Subcutaneous adipose tissue (tissue), 4 donors: ENCODE data around the gene PRRC2C. TPM values are rescaled to one million over a fixed set of nuclear protein-coding genes. Genes with fewer than 3 reads are reported as not detected.

Source experiments
- CTCF ChIP-seq: fragments of 450-650 bp; IDR thresholded peaks from one replicate; pipeline ENCODE4 v1.5.1; 2016; ENCODE audit warnings: low read depth, mild to moderate bottlenecking, control low read depth, antibody characterized with exemption, moderate library complexity
- total RNA-seq, 4 donors: library from RNA; depleted of rRNA; stranded (reverse); fragments of >200 nt; gene quantifications; one replicate each; pipeline ENCODE4 v1.1.0, GENCODE V29; 2016

The PRRC2C gene
- total RNA-seq, 4 donors from 2014 or later, result 75.3 to 102 (median 88.1) TPM

DNA sequence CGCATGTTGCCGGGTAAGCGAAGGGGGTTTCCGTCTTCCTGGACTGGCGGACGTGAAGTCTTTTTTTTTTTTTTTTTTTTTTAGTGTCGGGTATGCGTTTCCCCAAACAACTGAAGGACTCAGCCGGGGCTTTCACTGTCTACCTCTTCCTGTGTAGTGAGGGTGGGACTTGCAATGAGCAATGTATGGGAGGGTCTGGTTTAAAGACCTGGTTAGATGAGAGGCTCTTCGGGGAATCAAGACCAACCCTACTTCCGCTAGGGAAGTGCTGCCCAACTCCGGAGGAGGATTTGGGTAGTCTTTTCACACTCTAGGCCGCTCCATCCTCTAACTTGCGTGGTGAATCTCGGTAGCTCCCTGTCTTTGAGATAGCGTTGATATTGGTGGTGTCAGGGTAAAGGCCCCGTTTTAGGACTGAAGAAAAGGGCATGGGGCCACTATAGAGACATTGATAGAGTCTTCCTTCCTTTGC lies 754 bp downstream of the PRRC2C start:
- no peak for TF ChIP-seq CTCF

- no peak for TF ChIP-seq CTCF
Observed at GRCh38 chr1:171487038-171487437, 1.7 kb downstream of the PRRC2C start.

DNA sequence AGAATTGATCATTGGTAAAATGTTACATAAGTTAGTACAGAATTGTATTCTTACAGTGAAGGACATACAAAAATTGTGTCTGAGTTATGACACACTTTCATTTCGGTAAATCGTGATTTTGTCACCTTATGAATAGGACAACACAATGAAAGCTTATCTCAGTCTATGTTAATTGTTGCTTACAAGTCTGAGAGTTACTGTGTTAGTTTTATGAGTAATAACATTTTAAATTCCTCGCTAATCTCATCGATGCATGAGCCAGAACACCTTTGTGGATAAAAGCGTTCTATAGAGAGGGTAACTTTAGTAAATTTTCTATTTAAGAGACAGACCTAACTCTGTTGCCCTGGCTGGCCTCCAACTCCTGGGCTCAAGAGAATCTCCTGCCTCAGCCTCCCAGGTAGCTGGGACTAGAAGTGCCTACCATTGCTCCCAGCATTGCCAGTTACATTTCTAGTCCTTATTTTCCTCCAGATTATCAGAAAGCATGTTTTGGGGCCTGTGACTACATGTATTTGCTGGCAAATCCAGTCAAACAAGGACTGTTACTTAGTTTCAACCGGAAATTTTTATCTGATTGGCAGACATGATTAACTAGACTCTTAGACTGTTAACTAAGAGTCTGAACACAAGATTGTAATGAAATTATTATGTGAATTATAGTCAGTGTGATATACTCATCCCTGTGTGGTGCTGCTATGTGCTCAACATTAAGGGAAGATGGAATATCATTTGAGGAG lies 3.0 kb downstream of the PRRC2C start:
- no peak for TF ChIP-seq CTCF

DNA sequence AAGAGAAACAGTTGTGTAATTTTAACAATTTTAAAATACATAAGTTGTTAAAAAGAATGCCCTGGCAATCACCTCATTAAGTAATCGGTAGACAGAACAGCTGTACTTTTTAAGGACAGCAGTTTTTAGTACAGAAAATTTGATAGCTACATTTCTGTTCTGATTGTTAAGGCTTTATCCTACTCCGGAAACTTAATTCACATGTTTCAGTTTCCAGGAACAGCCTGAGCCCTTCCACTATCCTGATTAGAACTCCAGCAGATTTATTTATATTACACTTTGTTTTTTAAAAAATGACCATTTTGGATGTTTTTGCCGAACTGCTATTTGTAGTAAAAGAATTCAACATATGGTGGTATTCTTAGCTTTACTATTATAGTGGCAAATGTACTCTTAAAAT lies 8.7 kb downstream of the PRRC2C start:
- TF ChIP-seq CTCF, result no peak

GRCh38 chr1:171495444-171495843 lies 10.1 kb downstream of the PRRC2C start:
- no peak for TF ChIP-seq CTCF

- no peak for TF ChIP-seq CTCF
Observed at GRCh38 chr1:171500304-171500703, 15.0 kb downstream of the PRRC2C start.

DNA sequence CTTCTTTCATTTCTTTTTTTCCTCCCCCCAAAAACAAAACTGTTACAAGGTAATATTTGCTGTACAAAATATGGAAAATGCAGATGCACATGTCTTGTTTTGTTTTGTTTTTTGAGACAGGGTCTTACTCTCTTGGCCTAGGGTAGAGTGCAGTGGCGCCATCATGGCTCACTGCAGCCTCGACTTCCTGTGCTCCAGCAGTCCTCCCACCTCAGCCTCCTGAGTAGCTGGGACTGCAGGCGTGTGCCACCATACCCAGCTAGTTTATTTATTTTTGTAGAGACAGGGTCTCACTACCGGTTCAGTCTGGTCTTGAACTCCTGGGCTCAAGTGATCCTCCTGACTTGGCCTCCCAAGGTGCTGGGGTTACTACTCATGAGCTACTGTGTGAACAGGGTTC lies 15.5 kb downstream of the PRRC2C start:
- TF ChIP-seq CTCF, result no peak
